ENCODE results near the gene NSRP1. TPM values are rescaled to one million over a fixed set of nuclear protein-coding genes. Genes with fewer than 3 reads are reported as not detected.

NSRP1 gene
- polyA plus RNA-seq, 1 donor (not counting 4 experiments of a cell fraction or from before 2014, with no cell fraction given) = 12.7 TPM

DNA sequence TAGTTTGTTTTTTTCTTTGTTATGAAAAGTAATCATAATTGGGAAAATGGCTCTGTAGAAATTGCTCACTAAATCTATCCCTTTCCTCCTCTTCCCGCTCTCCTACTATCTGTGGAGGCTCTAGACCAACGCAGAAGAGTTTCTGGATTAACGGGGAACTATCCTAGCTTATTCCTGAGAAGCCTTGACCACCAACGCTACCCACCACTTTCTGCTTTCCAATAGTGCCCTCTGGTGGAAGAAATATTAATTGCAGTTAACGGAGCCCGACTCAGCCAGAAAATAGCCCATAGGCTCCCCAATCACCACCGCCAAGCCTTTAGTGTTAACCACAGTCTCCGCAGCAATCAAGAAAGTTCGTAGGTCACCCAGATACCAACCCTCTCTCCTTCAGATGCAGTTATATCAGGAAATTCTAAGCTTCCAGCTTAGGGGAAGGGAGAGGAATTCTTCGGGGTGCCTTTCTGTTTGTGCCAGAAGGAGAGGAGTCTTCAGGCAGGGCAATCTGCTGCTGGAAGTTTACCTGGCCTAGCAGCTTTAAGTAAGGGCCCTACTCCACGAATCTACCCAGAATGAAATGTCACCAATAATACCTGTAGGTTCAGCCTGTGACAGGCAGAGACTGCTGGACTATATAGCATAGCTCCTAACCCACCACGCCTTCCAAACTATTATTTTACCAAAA is 23.0 kb upstream of the NSRP1 start:
- H3K36me3 ChIP-seq (ENCODE audit: control insufficient read depth in 2 of 2, extremely low read depth in 1 of 2, insufficient read depth in 2 of 2, low read length in 2 of 2) = no peaks in the 10 kb centered on the region
- no peak overlapping the region for H3K27ac ChIP-seq (ENCODE audit: control insufficient read depth, insufficient read depth, low read length)
- peak overlapping the region; percentile 29 for H3K4me2 ChIP-seq (ENCODE audit: control insufficient read depth, extremely low read depth, insufficient read depth, low read depth, low read length)
- H3K9ac ChIP-seq (ENCODE audit: control insufficient read depth, extremely low read depth, insufficient read depth, low read length) = no peak overlapping the region
- peaks cover 4% of the 10 kb centered on the region for H3K4me1 ChIP-seq (ENCODE audit: control insufficient read depth, extremely low read depth, insufficient read depth, low read length)
- FAIRE-seq (no peak), DNase-seq (ENCODE audit: low read depth, low spot score) (no peak)
- H2AFZ ChIP-seq (ENCODE audit: control insufficient read depth, low read length) = no peak overlapping the region
- H3K27me3 ChIP-seq (ENCODE audit: control insufficient read depth, extremely low read depth, insufficient read depth, low read length) = no peaks in the 10 kb centered on the region
- dilution Hi-C loops (cut with MboI; ENCODE audit: extremely low pct_ligation_motif_present, low sequenced_read_pairs) = no loop called here
- no peaks in the 10 kb centered on the region for H3K79me2 ChIP-seq (ENCODE audit: control insufficient read depth, insufficient read depth, low read length)
- TF ChIP-seq, protein P1, sequence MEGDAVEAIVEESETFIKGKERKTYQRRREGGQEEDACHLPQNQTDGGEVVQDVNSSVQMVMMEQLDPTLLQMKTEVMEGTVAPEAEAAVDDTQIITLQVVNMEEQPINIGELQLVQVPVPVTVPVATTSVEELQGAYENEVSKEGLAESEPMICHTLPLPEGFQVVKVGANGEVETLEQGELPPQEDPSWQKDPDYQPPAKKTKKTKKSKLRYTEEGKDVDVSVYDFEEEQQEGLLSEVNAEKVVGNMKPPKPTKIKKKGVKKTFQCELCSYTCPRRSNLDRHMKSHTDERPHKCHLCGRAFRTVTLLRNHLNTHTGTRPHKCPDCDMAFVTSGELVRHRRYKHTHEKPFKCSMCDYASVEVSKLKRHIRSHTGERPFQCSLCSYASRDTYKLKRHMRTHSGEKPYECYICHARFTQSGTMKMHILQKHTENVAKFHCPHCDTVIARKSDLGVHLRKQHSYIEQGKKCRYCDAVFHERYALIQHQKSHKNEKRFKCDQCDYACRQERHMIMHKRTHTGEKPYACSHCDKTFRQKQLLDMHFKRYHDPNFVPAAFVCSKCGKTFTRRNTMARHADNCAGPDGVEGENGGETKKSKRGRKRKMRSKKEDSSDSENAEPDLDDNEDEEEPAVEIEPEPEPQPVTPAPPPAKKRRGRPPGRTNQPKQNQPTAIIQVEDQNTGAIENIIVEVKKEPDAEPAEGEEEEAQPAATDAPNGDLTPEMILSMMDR (optimal IDR thresholded peaks at IDR 0.05 in 1 of 3, IDR thresholded peaks at IDR 0.05 in 1 of 3, conservative IDR thresholded peaks at IDR 0.05 in 1 of 3; ENCODE audit: extremely low read depth in 1 of 3, insufficient read depth in 2 of 3, low read length in 3 of 3) = peak; percentile 64 to 80 (median 75)
- no peak for TF ChIP-seq EZH2 (IDR thresholded peaks at IDR 0.05; ENCODE audit: low read length)
- H3K9me3 ChIP-seq (ENCODE audit: control insufficient read depth, low read depth, low read length) = no peaks in the 10 kb centered on the region
- H4K20me1 ChIP-seq (ENCODE audit: control insufficient read depth, extremely low read depth, insufficient read depth, low read length) = no peaks in the 10 kb centered on the region
- H3K4me3 ChIP-seq (ENCODE audit: control insufficient read depth in 2 of 3, extremely low read depth in 1 of 3, insufficient read depth in 2 of 3, low read depth in 1 of 3, low read length in 3 of 3) = no peak overlapping the region
- no peaks in the 10 kb centered on the region for H3K9me1 ChIP-seq (ENCODE audit: control insufficient read depth, extremely low read depth, insufficient read depth, low read length)

DNA sequence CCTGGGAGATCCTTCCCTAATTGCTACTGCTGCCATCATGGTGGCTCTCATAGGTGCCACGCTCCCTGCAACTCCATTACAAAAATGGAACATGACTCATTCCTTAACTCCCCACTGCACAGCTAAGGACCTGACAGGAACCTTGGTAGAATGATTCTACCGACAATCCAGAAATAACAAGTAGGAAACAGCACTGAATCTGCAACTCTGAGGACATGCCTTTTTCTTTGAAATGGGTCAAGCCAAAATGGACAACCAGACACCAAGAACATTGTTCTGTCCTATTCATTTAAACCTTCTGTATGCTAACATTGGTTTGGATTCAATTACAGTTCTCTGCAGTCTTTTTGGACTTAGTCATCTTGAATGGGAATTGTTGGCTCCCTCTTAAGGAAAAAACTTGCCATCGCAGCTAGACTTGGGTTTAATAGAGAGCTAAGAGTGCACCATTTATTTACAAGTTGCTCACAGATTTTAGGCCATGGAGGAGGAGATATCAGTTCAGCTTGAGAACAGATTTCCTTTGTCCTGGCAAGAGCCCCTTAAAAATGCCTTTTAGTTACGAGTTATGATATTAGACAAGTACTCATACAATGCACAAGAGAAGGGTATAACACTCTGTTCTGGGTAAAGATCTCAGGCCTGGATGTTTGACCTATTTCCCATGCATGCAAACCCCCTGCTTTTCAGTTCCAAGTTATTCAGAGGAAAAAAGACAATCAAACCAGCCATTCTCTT is 20.9 kb upstream of the NSRP1 start:
- H3K79me2 ChIP-seq (ENCODE audit: control insufficient read depth, insufficient read depth, low read length) = no peaks in the 10 kb centered on the region
- no peak overlapping the region for H2AFZ ChIP-seq (ENCODE audit: control insufficient read depth, low read length)
- no peaks in the 10 kb centered on the region for H3K36me3 ChIP-seq (ENCODE audit: control insufficient read depth in 2 of 2, extremely low read depth in 1 of 2, insufficient read depth in 2 of 2, low read length in 2 of 2)
- H3K27ac ChIP-seq (ENCODE audit: control insufficient read depth, insufficient read depth, low read length) = no peak overlapping the region
- H3K9me1 ChIP-seq (ENCODE audit: control insufficient read depth, extremely low read depth, insufficient read depth, low read length) = no peaks in the 10 kb centered on the region
- H4K20me1 ChIP-seq (ENCODE audit: control insufficient read depth, extremely low read depth, insufficient read depth, low read length) = no peaks in the 10 kb centered on the region
- H3K4me1 ChIP-seq (ENCODE audit: control insufficient read depth, extremely low read depth, insufficient read depth, low read length) = peaks cover 4% of the 10 kb centered on the region
- no peaks in the 10 kb centered on the region for H3K9me3 ChIP-seq (ENCODE audit: control insufficient read depth, low read depth, low read length)
- TF ChIP-seq EZH2 (IDR thresholded peaks at IDR 0.05; ENCODE audit: low read length) = no peak
- TF ChIP-seq, protein P1 (optimal IDR thresholded peaks at IDR 0.05 in 1 of 3, IDR thresholded peaks at IDR 0.05 in 1 of 3, conservative IDR thresholded peaks at IDR 0.05 in 1 of 3; ENCODE audit: extremely low read depth in 1 of 3, insufficient read depth in 2 of 3, low read length in 3 of 3) = peak in 2 of 3 experiments; percentile 54 to 67
- dilution Hi-C loops (cut with MboI; ENCODE audit: extremely low pct_ligation_motif_present, low sequenced_read_pairs) = no loop called here
- peak overlapping the region; percentile 1 for H3K4me2 ChIP-seq (ENCODE audit: control insufficient read depth, extremely low read depth, insufficient read depth, low read depth, low read length)
- no peak overlapping the region for H3K9ac ChIP-seq (ENCODE audit: control insufficient read depth, extremely low read depth, insufficient read depth, low read length)
- H3K4me3 ChIP-seq (ENCODE audit: control insufficient read depth in 2 of 3, extremely low read depth in 1 of 3, insufficient read depth in 2 of 3, low read depth in 1 of 3, low read length in 3 of 3) = no peak overlapping the region
- H3K27me3 ChIP-seq (ENCODE audit: control insufficient read depth, extremely low read depth, insufficient read depth, low read length) = no peaks in the 10 kb centered on the region
- peak; percentile 49 for FAIRE-seq
- DNase-seq (ENCODE audit: low read depth, low spot score) = no peak

Data from keratinocyte (primary cell).